Measurements from ENCODE around the gene GOPC.
"Not testable (repeated sequence)": the region's sequence is repeated elsewhere in the genome, so short reads cannot be mapped to it uniquely, and the experiment has no call there.

The GOPC gene

DNA sequence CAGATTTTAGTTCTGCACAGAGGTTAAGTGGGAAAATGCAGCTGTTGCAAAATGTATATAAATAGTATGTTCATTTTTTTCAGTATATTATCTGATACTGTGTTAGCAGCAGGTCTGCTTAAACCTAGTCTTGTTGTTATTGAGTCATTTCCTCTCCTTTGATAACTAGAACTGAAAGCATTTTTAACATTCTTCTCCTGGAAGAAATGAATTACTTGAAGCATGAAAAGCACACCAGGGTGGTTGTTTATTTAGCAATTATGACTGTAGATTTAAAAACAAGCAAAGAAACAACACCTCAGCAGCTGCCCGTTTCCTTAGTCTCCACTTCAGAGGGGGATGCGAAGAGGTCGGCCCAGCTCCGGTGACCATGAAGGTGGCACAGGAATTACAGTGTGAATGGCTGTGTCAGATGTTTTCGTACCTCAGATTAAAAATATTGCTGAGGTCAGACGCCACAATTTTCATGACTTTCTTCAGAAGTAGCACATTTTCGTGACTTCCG, 53.5 kb downstream of the GOPC start:
- no peak for DNase-seq

GRCh38 chr6:117547688-117548621, 54.4 kb downstream of the GOPC start:
- DNase-seq: peak; percentile 14

GRCh38 chr6:117546674-117547073, 55.6 kb downstream of the GOPC start:
- DNase-seq: no peak

GRCh38 chr6:117545161-117545595, 57.1 kb downstream of the GOPC start:
- DNase-seq: no peak

GRCh38 chr6:117544716-117545115, 57.6 kb downstream of the GOPC start:
- DNase-seq: no peak

GRCh38 chr6:117542493-117542892, 59.8 kb downstream of the GOPC start:
- no peak for DNase-seq

GRCh38 chr6:117540670-117541069, 61.6 kb downstream of the GOPC start:
- no peak for DNase-seq

- DNase-seq: no peak
These were observed 63.7 kb downstream of the GOPC start for GRCh38 chr6:117538615-117539014.

DNA sequence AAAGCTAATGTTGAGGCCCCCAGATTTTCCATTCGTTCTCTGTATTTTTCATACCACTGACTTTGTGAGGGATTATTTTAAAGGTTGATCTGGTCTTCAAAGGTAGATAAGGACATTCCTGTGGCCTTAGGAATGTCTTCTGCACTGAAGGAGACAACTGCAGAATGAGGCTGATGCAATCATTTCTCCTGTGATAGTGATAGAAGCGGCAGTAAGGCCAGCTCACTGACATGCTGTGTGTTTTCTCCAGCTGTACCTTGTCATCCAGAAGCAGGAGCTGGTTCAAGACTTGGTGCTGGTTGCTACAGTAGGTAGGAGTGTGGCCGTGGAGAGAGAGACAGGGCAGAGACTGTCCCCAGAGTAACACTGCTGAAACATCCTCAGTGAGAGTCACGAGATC, 66.0 kb downstream of the GOPC start:
- no peak for DNase-seq

DNA sequence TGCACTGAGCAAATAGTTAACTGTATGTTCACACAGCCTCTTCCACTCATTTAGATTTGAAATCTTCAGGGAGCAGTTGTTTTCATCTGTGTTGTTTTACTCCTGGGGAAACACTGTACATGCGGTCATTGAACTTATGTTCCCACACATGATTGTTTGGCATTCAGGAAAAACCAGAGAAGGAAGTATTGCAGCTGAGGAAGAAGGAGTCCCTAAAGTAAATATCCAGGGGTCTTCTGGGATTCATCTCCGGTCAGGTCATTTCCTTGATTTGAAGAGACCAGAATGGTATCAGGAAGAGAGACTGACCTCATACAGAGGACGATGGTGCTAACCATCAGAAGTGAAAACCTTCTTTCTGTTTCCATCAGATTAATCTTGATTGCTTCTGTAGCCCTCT, 67.3 kb downstream of the GOPC start:
- no peak for DNase-seq

DNA sequence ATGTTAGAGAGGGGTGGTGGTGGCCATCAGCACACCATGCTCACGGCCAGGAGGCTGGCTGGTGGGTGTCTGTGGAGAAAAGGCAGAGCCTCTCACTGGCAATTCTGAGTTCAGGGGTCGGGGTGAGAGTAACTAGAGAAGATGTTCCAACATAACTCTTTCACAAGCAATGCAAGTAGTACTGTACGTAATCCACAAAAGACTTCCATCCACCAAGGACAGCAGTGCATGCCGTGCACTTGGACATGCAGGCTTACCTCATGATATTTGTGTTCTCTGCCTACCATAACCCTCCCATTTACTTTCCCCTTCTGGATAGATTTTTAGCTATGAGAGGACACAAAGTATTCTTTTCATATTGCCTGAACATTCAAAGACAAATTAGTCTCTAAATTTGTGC, 68.5 kb downstream of the GOPC start:
- DNase-seq: no peak

DNA sequence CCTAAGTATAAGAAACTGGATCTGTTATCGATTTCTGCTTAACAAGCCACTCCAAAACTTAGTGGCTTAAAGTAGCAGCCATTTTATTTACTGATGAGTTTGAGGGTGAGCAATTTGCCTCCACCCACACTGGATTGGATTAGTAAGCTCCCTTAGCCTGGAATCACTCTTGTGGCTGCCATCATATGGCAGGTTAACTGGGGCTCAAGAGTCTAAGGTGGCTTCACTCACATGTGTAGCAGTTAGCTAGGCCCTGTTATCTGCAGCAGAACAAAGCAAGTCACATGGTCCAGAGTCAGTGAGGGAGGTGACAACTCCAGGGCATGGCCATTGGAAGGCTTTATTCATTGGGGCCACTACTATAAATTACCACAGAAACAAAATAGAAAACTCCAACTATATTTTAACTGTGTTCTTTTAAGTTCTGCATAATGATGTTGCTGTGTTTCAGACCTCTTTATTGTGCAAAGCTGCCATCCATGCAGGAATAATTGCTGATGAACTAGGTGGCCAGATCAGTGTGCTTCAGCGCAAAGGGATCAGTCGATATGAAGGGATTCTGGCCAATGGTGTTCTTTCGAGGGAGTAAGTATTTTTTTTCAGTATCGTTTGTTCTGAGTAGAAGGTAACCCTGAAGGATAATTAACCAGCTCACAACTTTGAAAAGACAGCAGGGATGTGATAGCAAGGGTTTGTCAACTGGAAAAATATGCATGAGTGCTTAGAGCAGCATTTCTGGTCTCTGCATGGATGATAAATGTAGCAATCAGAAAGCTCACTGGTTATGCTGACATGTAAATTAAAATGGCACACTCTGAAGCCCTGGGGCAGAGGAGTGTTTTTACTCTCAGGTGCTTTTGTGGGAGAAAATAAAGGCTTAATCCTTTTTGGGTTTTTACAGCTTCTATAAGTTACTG, 70.2 kb downstream of the GOPC start:
- DNase-seq: no peak

GRCh38 chr6:117531346-117531745, 71.0 kb downstream of the GOPC start:
- DNase-seq: no peak

GRCh38 chr6:117530467-117531242, 71.7 kb downstream of the GOPC start:
- no peak for DNase-seq

GRCh38 chr6:117525607-117526006, 76.7 kb downstream of the GOPC start:
- no peak for DNase-seq

- no peak for DNase-seq
These were observed 80.4 kb downstream of the GOPC start for GRCh38 chr6:117521791-117522502.

- no peak for DNase-seq
These were observed 81.5 kb downstream of the GOPC start for GRCh38 chr6:117520603-117521395.

- DNase-seq: no peak
These were observed 83.4 kb downstream of the GOPC start for GRCh38 chr6:117518870-117519269.

- DNase-seq: not testable (repeated sequence)
These were observed 84.3 kb downstream of the GOPC start for GRCh38 chr6:117517995-117518394.

- no peak for DNase-seq
These were observed 87.0 kb downstream of the GOPC start for GRCh38 chr6:117515326-117515725.

DNA sequence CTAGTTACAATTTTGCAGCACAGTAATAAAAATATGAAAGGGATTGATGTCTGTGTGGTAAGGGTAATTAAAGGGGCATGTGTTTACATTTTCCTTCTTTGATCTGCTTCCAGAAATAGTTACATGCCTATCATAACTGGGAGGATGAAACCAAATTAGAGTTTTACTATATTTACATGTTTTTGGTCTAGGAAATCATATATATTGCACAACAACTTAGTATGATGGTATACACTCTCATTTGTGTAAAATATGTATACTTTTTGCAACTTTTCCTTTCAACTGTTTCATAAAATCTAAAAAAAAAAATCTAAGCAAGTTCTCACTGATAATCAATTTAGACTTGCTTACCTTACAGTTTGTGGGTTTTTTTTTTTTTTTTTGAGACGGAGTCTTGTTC, 87.7 kb downstream of the GOPC start:
- DNase-seq: no peak
